Immature natural killer cell (primary cell): ENCODE results near the gene ITGA2. TPM values are rescaled to one million over a fixed set of nuclear protein-coding genes. Genes with fewer than 3 reads are reported as not detected.
A peak's percentile ranks its signal among the peaks of the same experiment; 100 is the strongest.

Experiments
- DNase-seq, 3 donors: peaks; one replicate each; pipeline ENCODE4 v3.0.0; 2022; ENCODE audit warnings: mixed read lengths in 1 of 3
- H3K27ac Mint-ChIP-seq, 6 donors: one replicate each; pipeline ENCODE4 v1.8.0; 2020; ENCODE audit warnings: mixed read lengths in 6 of 6, mild to moderate bottlenecking in 5 of 6, inconsistent platforms in 4 of 6, moderate library complexity in 3 of 6
- H3K27me3 Mint-ChIP-seq, 3 donors: one replicate each; pipeline ENCODE4 v1.8.0; 2020 to 2021; ENCODE audit warnings: low read depth in 3 of 3, mild to moderate bottlenecking in 3 of 3, mixed read lengths in 3 of 3, moderate library complexity in 3 of 3, inconsistent platforms in 1 of 3
- H3K36me3 Mint-ChIP-seq, 3 donors: one replicate each; pipeline ENCODE4 v1.8.0; 2020; ENCODE audit warnings: mixed read lengths in 3 of 3, inconsistent platforms in 2 of 3, mild to moderate bottlenecking in 2 of 3
- H3K4me1 Mint-ChIP-seq, 2 donors: one replicate each; pipeline ENCODE4 v1.8.0; 2020; ENCODE audit warnings: inconsistent platforms in 2 of 2, mild to moderate bottlenecking in 2 of 2, mixed read lengths in 2 of 2, moderate library complexity in 1 of 2
- H3K4me3 Mint-ChIP-seq, 5 donors: one replicate each; pipeline ENCODE4 v1.8.0; 2020; ENCODE audit warnings: mild to moderate bottlenecking in 5 of 5, mixed read lengths in 5 of 5, inconsistent platforms in 3 of 5, moderate library complexity in 3 of 5
- H3K9me3 Mint-ChIP-seq, 6 donors: one replicate each; pipeline ENCODE4 v1.8.0; 2020; ENCODE audit warnings: mild to moderate bottlenecking in 6 of 6, mixed read lengths in 6 of 6, inconsistent platforms in 4 of 6, moderate library complexity in 3 of 6
- polyA plus RNA-seq, 3 donors: library from polyadenylated mRNA; unstranded; fragments of 300-500 nt; fragmentation: Illumina TruSeq; gene quantifications; one replicate each; pipeline ENCODE4 v1.2.3, GENCODE V29; 2021

ITGA2 gene
- polyA plus RNA-seq, 3 donors from 2014 or later: not detected

DNA sequence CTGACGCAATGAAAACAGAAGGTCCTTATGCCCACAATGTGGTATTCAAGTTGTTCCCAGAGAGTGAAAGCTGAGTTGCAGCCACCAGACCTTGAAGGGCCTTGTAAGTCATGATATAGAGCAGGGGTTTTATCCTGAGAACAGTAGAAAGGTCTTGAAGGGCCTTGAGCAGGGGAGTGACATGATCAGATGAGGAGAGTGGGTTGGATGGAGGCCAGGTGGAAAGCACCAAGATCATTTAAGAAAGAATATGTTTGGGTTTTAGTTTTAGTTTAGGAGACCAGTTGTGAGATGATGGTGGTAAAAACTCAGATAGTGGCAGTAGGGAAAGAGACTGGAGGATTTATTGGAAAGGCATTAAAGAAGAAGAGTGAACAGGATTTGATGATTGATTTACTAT is 5.9 kb downstream of the ITGA2 start:
- Mint-ChIP-seq H3K4me3 (no peak overlapping the region), H3K9me3 (peaks cover 0 to 2% (median 0%) of the 10 kb centered on the region in 6 donors), H3K27ac (no peak overlapping the region), H3K36me3 (no peaks in the 10 kb centered on the region), H3K4me1 (peaks cover under 1 to 2% of the 10 kb centered on the region in 2 donors), H3K27me3 (peaks cover 2 to 15% (median 7%) of the 10 kb centered on the region in 3 donors)
- DNase-seq: no peak

DNA sequence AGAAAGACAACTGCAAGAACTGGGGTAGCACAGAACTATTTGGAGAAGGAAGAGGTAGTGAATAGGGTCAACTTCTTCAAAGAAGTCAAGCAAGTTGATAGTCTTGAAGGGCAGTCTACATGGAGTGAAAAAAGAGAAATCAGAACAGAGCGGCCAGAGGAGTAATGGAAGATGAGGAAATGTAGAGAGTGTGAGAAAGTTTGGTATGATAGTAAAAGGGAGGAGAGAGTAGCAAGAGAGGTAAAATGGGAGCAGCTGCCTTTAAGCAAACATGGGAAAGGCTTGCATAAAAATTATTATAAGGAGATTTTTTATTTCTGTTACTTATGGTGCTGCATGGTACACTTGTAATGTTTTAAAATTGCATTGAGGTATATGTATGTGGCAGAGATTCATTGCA is 6.8 kb downstream of the ITGA2 start:
- no peak overlapping the region for H3K27ac Mint-ChIP-seq
- no peak for DNase-seq
- H3K9me3 Mint-ChIP-seq: peaks cover 0 to 2% (median 0%) of the 10 kb centered on the region in 6 donors
- H3K27me3 Mint-ChIP-seq: peaks cover 0 to 13% (median 3%) of the 10 kb centered on the region in 3 donors
- H3K4me1 Mint-ChIP-seq: no peaks in the 10 kb centered on the region
- no peak overlapping the region for H3K4me3 Mint-ChIP-seq
- no peaks in the 10 kb centered on the region for H3K36me3 Mint-ChIP-seq

GRCh38 chr5:52996979-52997378 is 7.8 kb downstream of the ITGA2 start:
- peaks cover 0 to 2% (median 0%) of the 10 kb centered on the region in 6 donors for H3K9me3 Mint-ChIP-seq
- H3K36me3 Mint-ChIP-seq: no peaks in the 10 kb centered on the region
- no peak overlapping the region for H3K27ac Mint-ChIP-seq
- DNase-seq: no peak
- H3K4me3 Mint-ChIP-seq: no peak overlapping the region
- H3K4me1 Mint-ChIP-seq: no peaks in the 10 kb centered on the region
- peaks cover 0 to 13% (median 3%) of the 10 kb centered on the region in 3 donors for H3K27me3 Mint-ChIP-seq

GRCh38 chr5:52997424-52997823 is 8.3 kb downstream of the ITGA2 start:
- Mint-ChIP-seq H3K27ac (no peak overlapping the region), H3K9me3 (peaks cover 0 to 2% (median 0%) of the 10 kb centered on the region in 6 donors), H3K36me3 (no peaks in the 10 kb centered on the region), H3K27me3 (peaks cover 0 to 10% (median 2%) of the 10 kb centered on the region in 3 donors), H3K4me3 (no peak overlapping the region), H3K4me1 (no peaks in the 10 kb centered on the region)
- no peak for DNase-seq

DNA sequence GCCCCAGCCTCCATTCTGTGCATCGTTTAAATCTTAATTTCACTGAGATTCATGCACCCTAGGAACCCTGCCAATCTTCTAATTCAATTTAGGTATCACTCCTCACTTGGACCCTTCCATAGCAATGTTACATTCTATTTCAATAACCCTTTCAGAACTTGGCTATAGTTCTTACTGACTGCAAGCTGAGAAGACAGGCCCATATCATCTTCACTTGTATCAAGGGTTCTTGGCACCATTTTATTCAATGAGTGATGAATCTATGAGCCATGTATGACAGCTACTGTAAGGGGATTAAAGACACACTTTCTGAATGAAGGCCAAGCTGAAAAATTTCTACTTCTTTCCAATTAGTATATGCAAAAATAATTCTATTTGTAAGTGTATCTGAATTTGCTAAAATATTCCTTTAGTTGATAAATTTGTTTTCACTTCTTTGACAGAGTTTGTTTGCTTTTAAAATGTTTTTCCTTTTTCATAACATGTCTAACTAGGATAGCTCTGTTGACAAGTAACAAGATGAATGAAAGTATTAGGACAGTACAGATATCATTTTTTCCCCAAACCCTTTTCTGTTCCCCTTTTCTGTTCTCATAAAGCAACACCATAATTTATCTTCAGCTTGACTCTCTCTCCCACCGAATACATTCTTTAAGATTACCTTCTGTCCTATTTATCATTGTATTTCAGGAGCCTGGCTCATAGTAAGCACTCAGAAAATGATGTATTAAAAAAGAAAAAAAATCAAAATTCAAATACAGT is 9.6 kb downstream of the ITGA2 start:
- peaks cover 0 to 2% (median 0%) of the 10 kb centered on the region in 6 donors for H3K9me3 Mint-ChIP-seq
- no peak overlapping the region for H3K4me3 Mint-ChIP-seq
- H3K36me3 Mint-ChIP-seq: no peaks in the 10 kb centered on the region
- H3K4me1 Mint-ChIP-seq: no peaks in the 10 kb centered on the region
- H3K27me3 Mint-ChIP-seq: peaks cover 0 to 2% (median 0%) of the 10 kb centered on the region in 3 donors
- DNase-seq: no peak
- no peak overlapping the region for H3K27ac Mint-ChIP-seq

- H3K9me3 Mint-ChIP-seq: peaks cover 0 to 2% (median 0%) of the 10 kb centered on the region in 6 donors
- no peak for DNase-seq
- H3K27me3 Mint-ChIP-seq: peaks cover 0 to 2% (median 0%) of the 10 kb centered on the region in 3 donors
- no peaks in the 10 kb centered on the region for H3K36me3 Mint-ChIP-seq
- H3K4me1 Mint-ChIP-seq: no peaks in the 10 kb centered on the region
- no peak overlapping the region for H3K4me3 Mint-ChIP-seq
- H3K27ac Mint-ChIP-seq: no peak overlapping the region
Measured at GRCh38 chr5:52999344-52999949, 10.3 kb downstream of the ITGA2 start.

- Mint-ChIP-seq H3K4me1 (no peaks in the 10 kb centered on the region), H3K27ac (no peak overlapping the region), H3K9me3 (peaks cover 0 to 2% (median 0%) of the 10 kb centered on the region in 6 donors), H3K4me3 (no peak overlapping the region), H3K36me3 (no peaks in the 10 kb centered on the region), H3K27me3 (peaks cover 0 to 2% (median 0%) of the 10 kb centered on the region in 3 donors)
- DNase-seq: no peak
Measured at GRCh38 chr5:53001541-53001940, 12.4 kb downstream of the ITGA2 start.

GRCh38 chr5:53002491-53002890 is 13.3 kb downstream of the ITGA2 start:
- H3K27ac Mint-ChIP-seq: no peak overlapping the region
- no peaks in the 10 kb centered on the region for H3K36me3 Mint-ChIP-seq
- no peak for DNase-seq
- no peak overlapping the region for H3K4me3 Mint-ChIP-seq
- peaks cover 0 to 7% of the 10 kb centered on the region in 2 donors for H3K4me1 Mint-ChIP-seq
- H3K9me3 Mint-ChIP-seq: peaks cover 0 to 2% (median 0%) of the 10 kb centered on the region in 6 donors
- H3K27me3 Mint-ChIP-seq: peaks cover 0 to 3% (median 0%) of the 10 kb centered on the region in 3 donors

DNA sequence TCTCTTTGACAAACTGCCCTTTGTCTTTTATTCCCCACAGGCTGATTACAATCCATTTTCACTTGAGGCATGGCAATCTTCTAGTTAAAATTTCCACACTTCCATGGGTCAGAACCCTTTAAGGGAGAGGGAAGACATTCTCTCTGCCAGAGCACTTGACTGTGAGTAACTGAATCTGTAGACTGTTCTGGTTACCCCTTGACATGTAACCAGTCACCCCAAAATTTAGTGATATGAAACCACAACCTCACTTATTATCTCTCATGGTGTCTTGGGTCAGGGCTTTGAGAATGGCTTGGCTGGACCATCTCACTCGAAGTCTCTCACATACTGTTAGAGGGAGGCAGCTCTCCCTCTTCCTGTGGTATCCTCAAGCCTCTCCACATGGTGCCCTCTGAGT is 14.0 kb downstream of the ITGA2 start:
- Mint-ChIP-seq H3K36me3 (no peaks in the 10 kb centered on the region), H3K4me3 (no peak overlapping the region), H3K9me3 (peaks cover 0 to 2% (median 0%) of the 10 kb centered on the region in 6 donors), H3K27ac (no peak overlapping the region), H3K27me3 (peaks cover 0 to 3% (median 0%) of the 10 kb centered on the region in 3 donors), H3K4me1 (peaks cover 0 to 7% of the 10 kb centered on the region in 2 donors)
- no peak for DNase-seq

GRCh38 chr5:53006911-53007890 is 18.0 kb downstream of the ITGA2 start:
- H3K4me1 Mint-ChIP-seq: peaks cover 0 to 7% of the 10 kb centered on the region in 2 donors
- H3K36me3 Mint-ChIP-seq: no peaks in the 10 kb centered on the region
- H3K27me3 Mint-ChIP-seq: peaks cover 0 to 2% (median 0%) of the 10 kb centered on the region in 3 donors
- peak overlapping the region in 1 of 5 donors; percentile 7 for H3K4me3 Mint-ChIP-seq
- no peak overlapping the region for H3K27ac Mint-ChIP-seq
- no peaks in the 10 kb centered on the region for H3K9me3 Mint-ChIP-seq
- DNase-seq: no peak

DNA sequence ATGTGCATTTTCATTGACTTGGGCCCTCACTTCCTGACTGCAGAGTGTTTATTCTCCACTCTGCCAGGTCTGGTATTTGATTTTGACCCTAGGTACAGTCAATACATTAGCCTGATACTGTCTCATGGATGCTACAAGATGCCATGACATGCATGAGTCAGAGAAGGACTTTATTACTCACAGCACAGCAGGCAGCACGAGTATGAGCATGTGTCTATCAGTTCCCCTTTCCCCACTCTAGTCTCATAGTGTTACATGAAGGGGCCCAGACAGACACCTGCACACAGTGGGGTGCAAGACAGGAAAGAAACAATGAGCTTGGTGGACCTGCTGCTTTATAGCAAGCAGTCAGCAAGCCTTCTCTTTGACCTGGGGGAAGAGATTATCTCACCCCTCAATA is 19.6 kb downstream of the ITGA2 start:
- H3K4me1 Mint-ChIP-seq: peaks cover 0 to 7% of the 10 kb centered on the region in 2 donors
- peaks cover 0 to 2% (median 0%) of the 10 kb centered on the region in 3 donors for H3K27me3 Mint-ChIP-seq
- no peaks in the 10 kb centered on the region for H3K9me3 Mint-ChIP-seq

DNA sequence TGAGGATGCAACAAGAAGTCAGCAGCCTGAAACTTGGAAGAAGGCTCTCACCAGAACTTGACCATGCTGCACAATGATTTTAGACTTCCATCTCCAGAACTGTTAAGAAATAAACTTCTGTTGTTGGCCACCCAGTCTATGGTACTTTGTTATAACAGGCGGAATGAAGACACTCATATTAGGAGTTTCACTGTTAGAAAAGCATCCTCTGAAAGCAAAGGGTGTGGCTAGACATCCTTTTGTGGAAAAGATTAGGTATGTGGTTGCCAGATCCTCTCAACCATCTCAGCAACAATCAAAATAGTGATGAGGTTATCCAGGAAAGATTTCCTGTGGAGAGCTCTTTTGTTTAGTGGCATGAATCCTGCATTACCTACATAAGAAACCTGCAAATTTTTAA is 20.7 kb downstream of the ITGA2 start:
- no peaks in the 10 kb centered on the region for H3K9me3 Mint-ChIP-seq
- H3K27ac Mint-ChIP-seq: no peak overlapping the region
- DNase-seq: no peak
- peaks cover 0 to 7% of the 10 kb centered on the region in 2 donors for H3K4me1 Mint-ChIP-seq
- peaks cover 0 to 2% (median 0%) of the 10 kb centered on the region in 3 donors for H3K27me3 Mint-ChIP-seq
- no peaks in the 10 kb centered on the region for H3K36me3 Mint-ChIP-seq
- no peak overlapping the region for H3K4me3 Mint-ChIP-seq

More for the DNA sequence above, 19.6 kb downstream of the ITGA2 start:
- DNase-seq: no peak
- Mint-ChIP-seq H3K4me3 (no peak overlapping the region), H3K36me3 (no peaks in the 10 kb centered on the region), H3K27ac (no peak overlapping the region)

- peaks cover 0 to 7% of the 10 kb centered on the region in 2 donors for H3K4me1 Mint-ChIP-seq
- no peak overlapping the region for H3K4me3 Mint-ChIP-seq
- peaks cover 1 to 2% (median 2%) of the 10 kb centered on the region in 3 donors for H3K27me3 Mint-ChIP-seq
- DNase-seq: no peak
- H3K36me3 Mint-ChIP-seq: no peaks in the 10 kb centered on the region
- no peak overlapping the region for H3K27ac Mint-ChIP-seq
- H3K9me3 Mint-ChIP-seq: no peaks in the 10 kb centered on the region
Measured at GRCh38 chr5:53010814-53011213, 21.7 kb downstream of the ITGA2 start.
